T-helper 1 cell treated with Interleukin-12 subunit alpha and Interleukin-12 subunit beta and Interleukin-4 antibody, amounts not matched to agents 30 ng/mL and 1 ng/mL, for 36 hours (primary cell): ENCODE measurements around the gene MAGEF1. TPM values are rescaled to one million over a fixed set of nuclear protein-coding genes. Genes with fewer than 3 reads are reported as not detected.

ENCODE experiments used
- intact Hi-C: fragments of 100-400 bp; cut with micrococcal nuclease; formaldehyde crosslinking; loops from one replicate; pipeline ENCODE4 v1.15.1; 2024
- total RNA-seq: library from RNA; stranded (reverse); gene quantifications from 2 replicates; pipeline ENCODE4 v1.2.3, GENCODE V29; 2022

MAGEF1 gene
- total RNA-seq, 1 donor from 2014 or later, result 9.0 TPM

DNA sequence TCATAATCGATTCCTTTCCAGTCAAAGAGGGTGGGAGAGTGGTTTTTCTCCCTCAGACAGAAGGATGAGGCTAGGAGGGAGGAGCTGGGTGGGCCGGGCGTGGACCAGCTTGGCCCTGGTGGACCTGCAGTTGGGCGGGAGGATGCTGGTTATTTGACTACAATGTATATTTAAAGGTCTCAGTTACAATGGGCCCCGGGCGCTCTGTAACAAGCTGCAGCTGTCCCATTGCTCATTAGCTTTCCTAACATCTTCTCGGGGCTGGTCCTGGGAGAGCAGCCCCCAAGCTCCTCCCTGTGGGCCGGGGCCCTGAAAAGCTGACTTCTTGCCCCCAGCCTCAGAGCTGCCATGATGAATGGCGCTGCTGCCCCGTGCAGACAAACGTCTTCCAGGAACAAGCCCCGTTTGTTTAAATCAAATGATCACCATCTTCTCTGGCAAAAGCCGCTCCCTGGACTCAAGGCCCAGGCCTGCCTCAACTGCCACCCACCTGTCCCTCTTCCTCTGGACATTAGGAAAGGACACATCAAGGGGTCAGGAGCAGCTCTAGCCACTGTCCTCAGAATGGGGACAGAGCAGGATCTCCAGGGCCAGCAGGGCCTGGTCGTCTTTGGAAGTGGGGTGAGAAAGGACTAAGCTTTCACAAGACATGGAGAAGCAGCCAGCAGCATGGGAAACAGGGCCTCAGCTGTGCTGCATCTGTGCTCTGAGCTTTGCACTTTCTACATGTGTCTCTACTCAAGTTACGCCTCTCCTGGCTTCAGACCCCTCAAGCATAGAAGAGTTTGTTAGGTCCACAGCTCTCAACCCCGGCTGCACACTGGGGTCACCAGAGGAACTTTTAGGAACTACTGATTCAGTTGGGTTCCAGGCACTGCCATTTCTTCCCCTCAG lies 38.6 kb downstream of the MAGEF1 start:
- intact Hi-C loops, result no loop called here

DNA sequence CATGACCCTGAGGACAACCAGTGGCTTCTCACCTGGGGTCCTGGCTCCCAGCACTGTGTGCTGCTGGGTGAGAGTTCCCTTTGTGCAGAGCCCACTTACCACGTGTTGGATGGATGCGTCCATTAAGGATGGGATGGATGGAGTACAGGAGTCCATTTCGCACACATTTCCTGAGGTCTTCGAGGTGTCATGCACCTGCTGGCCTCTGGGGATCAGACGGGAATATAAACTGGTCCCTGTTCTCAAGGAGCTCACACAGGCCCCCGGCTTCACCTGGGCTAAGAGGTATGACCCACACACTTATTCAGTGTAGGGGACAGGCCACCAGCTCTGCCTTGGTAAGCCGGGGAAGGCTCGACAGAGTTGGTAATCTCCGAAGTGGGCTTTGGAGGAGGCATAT lies 39.5 kb downstream of the MAGEF1 start:
- intact Hi-C loops, result no loop called here

DNA sequence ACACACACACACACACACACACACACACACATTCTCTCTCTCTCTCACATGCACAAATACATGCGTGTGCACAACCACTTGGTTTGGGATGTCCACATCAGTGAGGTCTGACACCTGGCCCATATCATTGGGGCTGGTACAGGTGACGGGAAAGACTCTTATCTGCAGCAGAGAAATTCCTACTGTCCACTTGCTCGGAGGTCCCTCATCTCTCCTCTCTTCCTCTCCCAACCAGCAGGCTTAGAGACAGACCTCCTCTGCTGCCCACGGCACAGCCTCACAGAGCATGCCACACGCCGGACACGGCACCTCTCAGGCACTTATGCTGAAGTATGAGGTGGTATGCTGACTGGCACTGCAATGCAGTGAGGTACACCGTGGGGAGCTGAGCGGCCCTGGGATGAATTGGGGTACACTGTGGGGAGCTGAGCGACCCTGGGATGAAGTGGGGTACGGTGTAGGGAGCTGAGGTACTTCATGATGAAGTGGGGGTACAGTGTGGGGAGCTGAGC lies 41.7 kb downstream of the MAGEF1 start:
- intact Hi-C loops, result no loop called here

DNA sequence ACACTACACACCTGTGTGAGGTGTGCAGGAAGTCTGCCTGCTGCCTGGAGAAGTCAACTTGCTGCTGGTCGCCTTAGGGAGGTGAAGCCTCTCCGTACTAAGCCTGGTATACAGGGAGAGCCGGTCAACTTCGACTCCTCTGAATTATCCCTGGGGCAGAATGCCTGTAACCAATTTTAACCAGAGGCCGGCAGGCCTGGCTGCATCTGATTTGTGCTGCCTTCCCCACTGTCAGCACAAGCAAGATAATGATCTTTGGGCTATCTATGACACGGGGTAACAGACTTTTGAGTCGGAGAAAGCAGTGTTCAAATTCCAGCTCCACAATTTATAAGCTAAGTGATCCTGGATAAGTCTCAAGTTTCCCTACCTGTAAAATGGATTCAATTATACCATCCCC lies 42.3 kb downstream of the MAGEF1 start:
- intact Hi-C loops, result no loop called here

DNA sequence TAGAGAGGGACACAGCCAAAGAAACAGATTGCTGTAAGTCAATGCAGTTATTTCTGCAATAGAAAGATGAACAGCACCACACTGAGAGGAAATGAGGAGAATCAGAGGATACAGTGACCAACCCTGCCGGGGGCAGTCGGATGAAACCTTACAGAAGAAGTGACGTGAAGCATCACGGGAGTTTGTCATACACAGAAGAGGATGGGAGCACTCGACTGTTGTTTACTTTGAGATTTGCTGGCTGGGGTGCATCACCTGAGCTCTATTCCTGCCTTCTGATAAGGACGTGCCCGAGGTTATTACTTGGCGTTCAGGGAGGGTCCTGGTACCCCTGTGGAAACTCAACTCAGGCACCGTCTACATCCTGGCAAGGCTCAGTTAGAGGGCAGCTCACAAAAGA lies 45.4 kb downstream of the MAGEF1 start:
- intact Hi-C loops, result no loop called here

DNA sequence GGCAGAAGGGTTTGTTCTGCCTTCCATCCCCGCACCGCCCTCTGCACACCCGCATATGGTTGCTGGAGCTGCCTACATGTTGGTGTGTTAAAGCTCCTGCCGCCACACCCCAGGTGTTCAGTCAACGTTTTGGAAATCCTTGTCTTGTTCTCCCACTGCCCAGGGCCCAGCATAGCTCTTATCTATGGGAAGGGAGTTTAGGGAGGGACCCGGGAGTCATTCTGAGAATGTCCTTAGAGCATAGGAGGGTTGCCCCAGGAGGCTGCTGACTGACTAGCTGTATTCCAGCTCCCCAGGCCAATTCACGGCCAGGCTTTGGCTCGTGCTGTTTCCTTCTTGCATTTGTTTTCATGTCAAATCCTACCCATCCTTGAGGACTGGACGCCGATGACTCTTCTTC lies 46.8 kb downstream of the MAGEF1 start:
- intact Hi-C loops, result no loop called here

DNA sequence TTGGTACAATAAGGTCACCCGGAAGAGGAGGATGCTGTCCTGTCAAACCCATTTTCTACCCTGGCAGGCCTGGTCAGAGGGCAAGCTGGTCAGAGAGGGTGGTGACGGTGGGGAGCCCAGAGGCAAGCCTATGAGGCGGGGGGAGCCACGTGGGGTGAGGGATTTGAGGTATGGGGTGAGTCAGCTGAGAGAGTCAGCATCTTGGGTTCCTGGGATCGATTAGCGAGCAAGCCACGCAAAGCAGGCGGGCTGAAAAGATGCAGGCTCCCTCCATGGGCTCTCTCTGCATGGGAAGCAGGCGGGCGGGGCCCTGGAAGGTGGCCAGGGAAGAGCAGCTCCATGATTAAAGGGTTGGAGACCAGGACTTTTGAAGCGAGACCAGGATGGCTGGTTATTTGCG lies 48.1 kb downstream of the MAGEF1 start:
- intact Hi-C loops, result no loop called here

DNA sequence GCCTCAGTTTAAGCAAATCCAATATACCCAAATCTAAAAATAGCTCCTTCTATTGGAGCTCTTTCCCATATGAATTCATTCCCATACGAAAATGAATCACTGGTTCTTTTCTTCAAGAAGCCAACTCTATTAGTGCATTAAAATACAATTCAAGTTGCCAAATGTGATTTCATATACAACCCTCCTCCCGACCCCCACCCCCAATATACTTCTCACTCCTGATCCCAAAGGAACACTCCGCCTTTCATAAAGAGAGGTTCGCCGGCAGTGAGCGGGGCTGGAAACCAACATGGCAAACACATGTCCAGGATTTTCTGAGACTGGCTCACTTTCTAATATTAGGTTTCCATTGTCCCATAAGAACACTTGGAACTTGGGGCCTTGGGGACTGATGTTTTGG lies 48.5 kb downstream of the MAGEF1 start:
- intact Hi-C loops, result no loop called here

DNA sequence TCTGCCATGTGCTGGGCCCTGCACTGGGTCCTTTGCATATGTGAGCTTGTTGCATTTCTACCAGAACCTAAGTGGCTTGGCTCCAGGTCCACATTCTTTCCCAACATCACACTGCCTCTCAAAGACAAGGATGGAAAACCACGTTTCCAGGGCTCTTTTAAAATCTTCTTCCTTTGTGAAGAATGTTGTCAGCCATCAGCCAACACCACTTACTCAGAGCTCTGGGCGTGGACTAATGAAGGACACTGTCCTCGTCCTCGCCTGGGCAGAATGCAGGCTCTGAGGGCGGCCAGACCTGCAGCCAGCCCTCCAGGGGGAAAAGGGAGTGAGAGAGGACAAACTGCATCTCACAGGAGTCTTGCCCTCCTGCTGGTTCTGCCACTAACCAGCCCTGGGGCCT lies 49.7 kb downstream of the MAGEF1 start:
- intact Hi-C loops, result no loop called here

DNA sequence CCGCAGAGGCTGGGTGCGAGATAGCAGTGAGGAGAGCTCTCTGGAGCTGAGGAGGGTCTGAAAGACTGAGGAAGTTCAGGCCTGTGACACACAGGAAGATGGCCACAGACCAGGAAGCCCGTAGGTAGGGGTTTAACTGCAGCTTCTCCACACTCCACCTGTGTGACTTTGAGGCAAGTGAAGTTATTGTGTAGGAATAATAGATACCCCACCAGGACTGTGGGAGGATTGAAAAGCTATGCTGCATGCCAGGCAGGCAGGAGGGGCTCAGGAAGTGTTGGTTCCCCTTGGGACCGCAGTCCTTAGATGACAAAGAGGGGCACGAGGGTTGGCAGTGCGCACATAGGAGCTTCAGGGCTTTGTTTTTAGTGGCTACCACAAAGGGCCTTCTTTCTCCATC lies 50.9 kb downstream of the MAGEF1 start:
- intact Hi-C loops, result no loop called here

Other genes with a start within 250 kb of the MAGEF1 start
- gene EPHB3, start 150.3 kb downstream of the MAGEF1 start, total RNA-seq, result 0.10 TPM in 2 replicates
- gene VPS8, start 100.1 kb upstream of the MAGEF1 start, total RNA-seq, result 82.6 and 87.1 TPM in 2 replicates